Sigmoid colon (tissue), 7 donors: ENCODE measurements around the gene TPPP2. TPM values are rescaled to one million over a fixed set of nuclear protein-coding genes. Genes with fewer than 3 reads are reported as not detected.
A peak's percentile ranks its signal among the peaks of the same experiment; 100 is the strongest.

Experiments used
- DNase-seq: peaks from one replicate; pipeline ENCODE4 v3.0.0-alpha.2; 2019
- H3K27ac ChIP-seq, 4 donors: fragments of 200-600 bp; sonication (generic); one replicate each; pipeline ENCODE4 v1.5.1; 2016 to 2019; ENCODE audit warnings: mild to moderate bottlenecking in 1 of 4
- H3K27me3 ChIP-seq, 3 donors: fragments of 200-600 bp; sonication (generic); one replicate each; pipeline ENCODE4 v1.5.1; 2019; ENCODE audit warnings: mild to moderate bottlenecking in 1 of 3
- H3K36me3 ChIP-seq, 4 donors: fragments of 200-600 bp; sonication (generic); one replicate each; pipeline ENCODE4 v1.5.1; 2016 to 2019
- H3K4me1 ChIP-seq, 4 donors: fragments of 200-600 bp; sonication (generic); one replicate each; pipeline ENCODE4 v1.5.1; 2017 to 2019
- H3K4me3 ChIP-seq, 4 donors: fragments of 200-600 bp; sonication (generic); one replicate each; pipeline ENCODE4 v1.5.1; 2017 to 2019; ENCODE audit warnings: mild to moderate bottlenecking in 2 of 4, moderate library complexity in 1 of 4
- H3K9me3 ChIP-seq, 4 donors: fragments of 200-600 bp in 3 of 4; sonication (generic) in 3 of 4; one replicate each; pipeline versions ENCODE4 v1.5.1 to v1.6.1; 2013 to 2019
- EP300 ChIP-seq, 4 donors: sonication (generic); formaldehyde crosslinking; IDR thresholded peaks; one replicate each; pipeline ENCODE4 v1.6.1; 2017; ENCODE audit warnings: antibody characterized with exemption in 4 of 4
- POLR2A ChIP-seq, 2 donors: fragments of 450-650 bp; IDR thresholded peaks; one replicate each; pipeline ENCODE4 v1.6.1; 2016; ENCODE audit warnings: antibody characterized with exemption in 2 of 2, mild to moderate bottlenecking in 2 of 2, moderate library complexity in 2 of 2
- POLR2AphosphoS5 ChIP-seq, 4 donors: sonication (generic); formaldehyde crosslinking; IDR thresholded peaks; one replicate each; pipeline ENCODE4 v1.6.1; 2017; ENCODE audit warnings: antibody characterized with exemption in 4 of 4
- WGBS, 2 donors: extraction: QIAGEN DNeasy Blood & Tissue Kit; methylation state at CpG; one replicate each; pipeline ENCODE4 v1.1.7; 2013; 5-methylcytosine and 5-hydroxymethylcytosine counted together
- intact Hi-C: fragments of 100-400 bp; cut with DNase I; formaldehyde crosslinking; loops from one replicate; pipeline ENCODE4 v1.15.1; 2023
- polyA plus RNA-seq, 3 donors: library from polyadenylated mRNA; stranded (reverse); fragments of 200-250 nt; gene quantifications; one replicate each; pipeline ENCODE4 v1.2.3, GENCODE V29; 2013
- total RNA-seq, 4 donors: library from RNA; depleted of rRNA; stranded (reverse); fragments of >200 nt; gene quantifications; one replicate each; pipeline ENCODE4 v1.1.0, GENCODE V29; 2016
- TF ChIP-seq, protein P1 (sequence below), 4 experiments: fragments of 450-650 bp in 3 of 4; fragments of 200-600 bp in 1 of 4; IDR thresholded peaks; one replicate each; pipeline ENCODE4 v1.5.1; 2016 to 2019; ENCODE audit warnings: antibody characterized with exemption in 4 of 4, mild to moderate bottlenecking in 3 of 4, moderate library complexity in 2 of 4
- donor health status: healthy with polysubstance abuse.
- donor health status: Bipolar disorder and iron deficiency.
- donor health status: healthy.

TPPP2 gene
- total and polyA plus RNA-seq, 7 donors: 0.36 TPM; not detected in 6

DNA sequence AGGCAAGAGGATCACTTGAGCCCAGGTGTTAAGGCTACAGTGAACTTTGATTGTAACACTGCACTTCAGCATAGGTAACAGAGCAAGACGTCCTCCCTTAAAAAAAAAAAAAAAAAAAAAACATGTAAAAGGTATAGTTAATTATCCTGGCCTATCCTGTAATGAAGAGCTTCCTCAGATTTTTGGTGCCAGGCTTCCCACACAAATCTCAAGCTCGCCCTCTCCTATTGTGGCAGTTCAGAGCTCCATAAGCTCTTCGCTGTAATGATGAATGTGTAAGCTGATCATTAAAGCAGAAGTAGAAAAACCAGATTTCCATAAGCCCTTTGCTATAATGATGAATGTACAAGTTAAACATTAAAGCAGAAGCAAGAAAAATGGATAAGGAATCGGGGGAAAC lies 32.9 kb upstream of the TPPP2 start:
- Histone ChIP-seq H3K4me1 (peaks cover 0 to 14% (median 9%) of the 10 kb centered on the region in 4 donors), H3K27me3 (no peaks in the 10 kb centered on the region), H3K27ac (no peak overlapping the region), H3K9me3 (no peaks in the 10 kb centered on the region), H3K36me3 (peaks cover 42 to 56% (median 49%) of the 10 kb centered on the region in 4 donors), H3K4me3 (no peak overlapping the region)
- 15 to 65% methylated on average over 4 of the region's 4 CpGs for WGBS, 2 donors
- intact Hi-C loops: loop anchor here (10.0 kb wide), 1 partner anchor 458 kb away; the partner anchor contains the start of gene CHD8
- DNase-seq: no peak
- TF ChIP-seq EP300 (IDR thresholded peaks at IDR 0.05) (no peak), POLR2AphosphoS5 (IDR thresholded peaks at IDR 0.05) (no peak), POLR2A (IDR thresholded peaks at IDR 0.05) (no peak)
- TF ChIP-seq, protein P1, sequence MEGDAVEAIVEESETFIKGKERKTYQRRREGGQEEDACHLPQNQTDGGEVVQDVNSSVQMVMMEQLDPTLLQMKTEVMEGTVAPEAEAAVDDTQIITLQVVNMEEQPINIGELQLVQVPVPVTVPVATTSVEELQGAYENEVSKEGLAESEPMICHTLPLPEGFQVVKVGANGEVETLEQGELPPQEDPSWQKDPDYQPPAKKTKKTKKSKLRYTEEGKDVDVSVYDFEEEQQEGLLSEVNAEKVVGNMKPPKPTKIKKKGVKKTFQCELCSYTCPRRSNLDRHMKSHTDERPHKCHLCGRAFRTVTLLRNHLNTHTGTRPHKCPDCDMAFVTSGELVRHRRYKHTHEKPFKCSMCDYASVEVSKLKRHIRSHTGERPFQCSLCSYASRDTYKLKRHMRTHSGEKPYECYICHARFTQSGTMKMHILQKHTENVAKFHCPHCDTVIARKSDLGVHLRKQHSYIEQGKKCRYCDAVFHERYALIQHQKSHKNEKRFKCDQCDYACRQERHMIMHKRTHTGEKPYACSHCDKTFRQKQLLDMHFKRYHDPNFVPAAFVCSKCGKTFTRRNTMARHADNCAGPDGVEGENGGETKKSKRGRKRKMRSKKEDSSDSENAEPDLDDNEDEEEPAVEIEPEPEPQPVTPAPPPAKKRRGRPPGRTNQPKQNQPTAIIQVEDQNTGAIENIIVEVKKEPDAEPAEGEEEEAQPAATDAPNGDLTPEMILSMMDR (IDR thresholded peaks at IDR 0.05): no peak

GRCh38 chr14:20997564-20997963 lies 32.5 kb upstream of the TPPP2 start:
- H3K36me3 ChIP-seq: peaks cover 40 to 52% (median 45%) of the 10 kb centered on the region in 4 donors
- H3K27me3 ChIP-seq: no peaks in the 10 kb centered on the region
- no peak for DNase-seq
- H3K27ac ChIP-seq: no peak overlapping the region
- peaks cover 0 to 12% (median 9%) of the 10 kb centered on the region in 4 donors for H3K4me1 ChIP-seq
- intact Hi-C loops: loop anchor here (10.0 kb wide), 1 partner anchor 457 kb away; the partner anchor contains the start of gene CHD8
- H3K9me3 ChIP-seq: no peaks in the 10 kb centered on the region
- WGBS, 2 donors: 15 to 55% methylated on average over 6 of the region's 6 CpGs
- TF ChIP-seq POLR2A (IDR thresholded peaks at IDR 0.05): no peak
- TF ChIP-seq POLR2AphosphoS5 (IDR thresholded peaks at IDR 0.05): no peak
- no peak overlapping the region for H3K4me3 ChIP-seq

GRCh38 chr14:20998139-20998538 lies 31.9 kb upstream of the TPPP2 start:
- peak overlapping the region in 1 of 4 donors; percentile 51 for H3K27ac ChIP-seq
- H3K9me3 ChIP-seq: no peaks in the 10 kb centered on the region
- no peak overlapping the region for H3K4me3 ChIP-seq
- no peaks in the 10 kb centered on the region for H3K27me3 ChIP-seq
- peaks cover 0 to 12% (median 9%) of the 10 kb centered on the region in 4 donors for H3K4me1 ChIP-seq
- peaks cover 35 to 46% (median 41%) of the 10 kb centered on the region in 4 donors for H3K36me3 ChIP-seq
- intact Hi-C loops: loop anchor here (10.0 kb wide), 1 partner anchor 457 kb away; the partner anchor contains the start of gene CHD8
- no peak for DNase-seq
- 15 to 64% methylated on average over 3 of the region's 3 CpGs for WGBS, 2 donors
- TF ChIP-seq, protein P1 (IDR thresholded peaks at IDR 0.05): no peak
- TF ChIP-seq EP300 (IDR thresholded peaks at IDR 0.05) (no peak), POLR2A (IDR thresholded peaks at IDR 0.05) (no peak)

DNA sequence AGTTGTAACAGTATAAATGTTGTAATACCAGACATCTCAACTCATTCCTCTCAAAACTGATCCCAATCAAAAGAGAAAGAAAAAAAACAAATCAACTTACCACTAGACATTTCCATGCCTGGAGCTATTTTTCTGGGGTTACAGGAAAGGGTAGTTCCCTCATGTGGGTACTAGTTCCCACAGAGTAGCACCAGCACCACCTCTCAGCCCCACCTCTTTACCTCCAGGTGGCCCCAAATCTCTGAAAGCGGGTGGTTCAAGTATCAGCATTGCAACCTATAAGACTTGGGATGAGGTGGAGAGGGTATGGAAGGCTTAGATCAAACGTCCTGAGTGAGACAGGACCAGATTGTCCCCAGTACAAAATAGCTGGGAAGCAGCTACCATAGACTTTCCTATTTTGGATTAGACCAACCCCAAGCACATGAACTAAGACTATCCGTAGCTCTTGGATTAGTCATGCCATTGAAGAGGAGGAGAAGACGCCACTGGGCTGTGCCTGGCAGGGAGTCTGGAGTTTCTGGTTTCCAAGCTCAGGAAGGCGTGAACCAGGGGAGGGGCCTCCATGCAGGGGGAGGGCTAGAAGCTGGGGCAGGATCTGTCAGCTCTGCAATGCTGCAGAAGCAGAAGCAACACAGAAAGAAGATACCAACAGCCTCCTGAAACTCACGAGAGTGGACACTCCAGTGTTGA lies 31.2 kb upstream of the TPPP2 start, which contains the start of gene SLC39A2:
SLC39A2 (plus strand) TSS at position 620 of the 693 bp plus-strand sequence. CDS start 154 bp downstream, outside the sequence.
- no peak for TF ChIP-seq EP300 (IDR thresholded peaks at IDR 0.05)
- no peak for TF ChIP-seq POLR2AphosphoS5 (IDR thresholded peaks at IDR 0.05)
- TF ChIP-seq POLR2A (IDR thresholded peaks at IDR 0.05): no peak
- TF ChIP-seq, protein P1 (IDR thresholded peaks at IDR 0.05): no peak
- no peaks in the 10 kb centered on the region for H3K9me3 ChIP-seq
- peak within 1 kb of the TSS in 3 of 4 donors; percentile 24 to 51 (median 44) for H3K27ac ChIP-seq
- H3K27me3 ChIP-seq: no peaks in the 10 kb centered on the region
- no peak within 1 kb of the TSS for H3K4me3 ChIP-seq
- intact Hi-C loops: loop anchor here (10.0 kb wide), 1 partner anchor 456 kb away; the partner anchor contains the start of gene CHD8
- no peak for DNase-seq
- 9 to 53% methylated on average over 6 of the region's 6 CpGs for WGBS, 2 donors
- H3K36me3 ChIP-seq: peaks cover 30 to 39% (median 35%) of the 10 kb centered on the region in 4 donors
- H3K4me1 ChIP-seq: peaks cover 0 to 12% (median 9%) of the 10 kb centered on the region in 4 donors

DNA sequence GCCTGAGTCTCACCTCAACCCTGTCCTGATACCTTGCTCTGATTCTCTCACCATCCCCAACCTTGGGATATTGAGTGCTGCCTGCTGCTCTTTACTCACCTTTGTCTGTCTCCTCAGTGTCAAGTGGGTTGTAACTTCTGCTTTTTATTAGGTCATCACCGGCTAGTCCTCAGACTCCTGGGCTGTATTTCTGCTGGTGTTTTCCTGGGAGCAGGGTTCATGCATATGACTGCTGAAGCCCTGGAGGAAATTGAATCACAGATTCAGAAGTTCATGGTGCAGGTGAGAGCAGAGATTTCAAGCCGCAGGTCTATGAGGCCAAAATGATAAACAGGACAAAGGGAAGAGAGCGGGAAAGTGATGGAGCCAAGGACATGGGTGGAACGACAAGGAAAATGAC lies 30.4 kb upstream of the TPPP2 start:
- Histone ChIP-seq H3K9me3 (no peaks in the 10 kb centered on the region), H3K27me3 (no peaks in the 10 kb centered on the region), H3K27ac (peak overlapping the region in 1 of 4 donors; percentile 51), H3K36me3 (peaks cover 22 to 32% (median 27%) of the 10 kb centered on the region in 4 donors), H3K4me1 (peaks cover 0 to 12% (median 9%) of the 10 kb centered on the region in 4 donors), H3K4me3 (no peak overlapping the region)
- TF ChIP-seq, protein P1 (IDR thresholded peaks at IDR 0.05): no peak
- TF ChIP-seq POLR2A (IDR thresholded peaks at IDR 0.05): no peak
- TF ChIP-seq EP300 (IDR thresholded peaks at IDR 0.05): no peak
- no peak for TF ChIP-seq POLR2AphosphoS5 (IDR thresholded peaks at IDR 0.05)
- 26 to 68% methylated on average over 4 of the region's 4 CpGs for WGBS, 2 donors
- intact Hi-C loops: loop anchor here (10.0 kb wide), 1 partner anchor 455 kb away; the partner anchor contains the start of gene CHD8
- no peak for DNase-seq
